Esophagus (tissue), 2 donors: ENCODE data around the gene HOXD1. TPM values are rescaled to one million over a fixed set of nuclear protein-coding genes. Genes with fewer than 3 reads are reported as not detected.

Source experiments
- H3K27ac ChIP-seq, 2 donors: one replicate each; pipeline ENCODE4 v1.5.1; 2013; ENCODE audit warnings: low read depth in 2 of 2, mild to moderate bottlenecking in 2 of 2, inconsistent platforms in 1 of 2, low read length in 1 of 2, moderate library complexity in 1 of 2
- H3K27me3 ChIP-seq, 2 donors: one replicate each; pipeline ENCODE4 v1.6.1; 2013; ENCODE audit warnings: low read length in 2 of 2, control low read depth in 1 of 2, mild to moderate bottlenecking in 1 of 2; ENCODE audit not compliant: insufficient read depth in 2 of 2, control insufficient read depth in 1 of 2
- H3K36me3 ChIP-seq, 2 donors: one replicate each; pipeline ENCODE4 v1.6.1; 2013; ENCODE audit warnings: low read length in 1 of 2; ENCODE audit not compliant: control insufficient read depth in 2 of 2, insufficient read depth in 2 of 2
- H3K4me1 ChIP-seq, 2 donors: one replicate each; pipeline ENCODE4 v1.6.1; 2013; ENCODE audit warnings: low read length in 1 of 2; ENCODE audit not compliant: control insufficient read depth in 2 of 2, insufficient read depth in 2 of 2
- H3K4me3 ChIP-seq, 2 donors: one replicate each; pipeline ENCODE4 v1.5.1; 2013; ENCODE audit warnings: low read length in 2 of 2, mild to moderate bottlenecking in 2 of 2, low read depth in 1 of 2, moderate library complexity in 1 of 2
- H3K9me3 ChIP-seq, 2 donors: one replicate each; pipeline ENCODE4 v1.6.1; 2013; ENCODE audit warnings: mild to moderate bottlenecking in 2 of 2, low read depth in 1 of 2, low read length in 1 of 2, moderate library complexity in 1 of 2; ENCODE audit not compliant: control insufficient read depth in 2 of 2, insufficient read depth in 1 of 2
- WGBS, 2 donors: extraction: QIAGEN DNeasy Blood & Tissue Kit; methylation state at CpG; one replicate each; pipeline ENCODE4 v1.1.7; 2013; 5-methylcytosine and 5-hydroxymethylcytosine counted together
- polyA plus RNA-seq, 2 donors: library from polyadenylated mRNA; stranded (reverse); fragments of 200-250 nt; gene quantifications; one replicate each; pipeline ENCODE4 v1.2.3, GENCODE V29; 2013
- donor health status: healthy with polysubstance abuse.
- donor health status: Bipolar disorder and iron deficiency.

The HOXD1 gene
- polyA plus RNA-seq, 2 donors, result 0.21 to 0.43 TPM

- Histone ChIP-seq H3K27me3 (no peaks in the 10 kb centered on the region), H3K9me3 (peaks cover 0 to 8% of the 10 kb centered on the region in 2 donors), H3K27ac (no peak overlapping the region), H3K36me3 (no peaks in the 10 kb centered on the region), H3K4me3 (no peak overlapping the region), H3K4me1 (no peaks in the 10 kb centered on the region)
Observed at GRCh38 chr2:176199902-176200301, 11.4 kb downstream of the HOXD1 start.

- H3K9me3 ChIP-seq, result peaks cover 0 to 8% of the 10 kb centered on the region in 2 donors
- no peak overlapping the region for H3K27ac ChIP-seq
- no peak overlapping the region for H3K4me3 ChIP-seq
- H3K27me3 ChIP-seq, result no peaks in the 10 kb centered on the region
- no peaks in the 10 kb centered on the region for H3K4me1 ChIP-seq
- H3K36me3 ChIP-seq, result no peaks in the 10 kb centered on the region
- WGBS, 2 donors, result 60 to 73% methylated on average over 21 of the region's 21 CpGs
Observed at GRCh38 chr2:176200971-176201370, 12.5 kb downstream of the HOXD1 start.

GRCh38 chr2:176202491-176202890 is 14.0 kb downstream of the HOXD1 start:
- no peaks in the 10 kb centered on the region for H3K4me1 ChIP-seq
- peaks cover 0 to 8% of the 10 kb centered on the region in 2 donors for H3K9me3 ChIP-seq
- H3K36me3 ChIP-seq, result no peaks in the 10 kb centered on the region
- H3K4me3 ChIP-seq, result no peak overlapping the region
- H3K27me3 ChIP-seq, result no peaks in the 10 kb centered on the region
- WGBS, 2 donors, result 76 to 80% methylated on average over 7 of the region's 7 CpGs
- no peak overlapping the region for H3K27ac ChIP-seq

GRCh38 chr2:176205126-176205525 is 16.7 kb downstream of the HOXD1 start:
- peaks cover 0 to 8% of the 10 kb centered on the region in 2 donors for H3K9me3 ChIP-seq
- no peak overlapping the region for H3K27ac ChIP-seq
- no peaks in the 10 kb centered on the region for H3K4me1 ChIP-seq
- no peaks in the 10 kb centered on the region for H3K36me3 ChIP-seq
- no peaks in the 10 kb centered on the region for H3K27me3 ChIP-seq
- WGBS, 2 donors, result 84 to 88% methylated on average over 1 of the region's 1 CpG
- H3K4me3 ChIP-seq, result no peak overlapping the region

GRCh38 chr2:176206136-176206535 is 17.7 kb downstream of the HOXD1 start:
- H3K4me3 ChIP-seq, result no peak overlapping the region
- no peaks in the 10 kb centered on the region for H3K4me1 ChIP-seq
- no peak overlapping the region for H3K27ac ChIP-seq
- 93 to 94% methylated on average over 2 of the region's 2 CpGs for WGBS, 2 donors
- H3K27me3 ChIP-seq, result no peaks in the 10 kb centered on the region
- no peaks in the 10 kb centered on the region for H3K36me3 ChIP-seq
- peaks cover 0 to 5% of the 10 kb centered on the region in 2 donors for H3K9me3 ChIP-seq

GRCh38 chr2:176206682-176207081 is 18.2 kb downstream of the HOXD1 start:
- Histone ChIP-seq H3K4me1 (no peaks in the 10 kb centered on the region), H3K27me3 (no peaks in the 10 kb centered on the region), H3K4me3 (no peak overlapping the region), H3K27ac (no peak overlapping the region), H3K9me3 (peaks cover 0 to 4% of the 10 kb centered on the region in 2 donors), H3K36me3 (no peaks in the 10 kb centered on the region)
- WGBS, 2 donors, result 46 to 56% methylated on average over 2 of the region's 2 CpGs

GRCh38 chr2:176211110-176211509 is 22.6 kb downstream of the HOXD1 start:
- H3K27ac ChIP-seq, result no peak overlapping the region
- no peak overlapping the region for H3K4me3 ChIP-seq
- no peaks in the 10 kb centered on the region for H3K4me1 ChIP-seq
- no peaks in the 10 kb centered on the region for H3K27me3 ChIP-seq
- H3K9me3 ChIP-seq, result no peaks in the 10 kb centered on the region
- 54 to 74% methylated on average over 1 of the region's 1 CpG for WGBS, 2 donors
- H3K36me3 ChIP-seq, result no peaks in the 10 kb centered on the region

- H3K4me3 ChIP-seq, result no peak overlapping the region
- no peaks in the 10 kb centered on the region for H3K36me3 ChIP-seq
- no peaks in the 10 kb centered on the region for H3K9me3 ChIP-seq
- H3K4me1 ChIP-seq, result no peaks in the 10 kb centered on the region
- no peak overlapping the region for H3K27ac ChIP-seq
- H3K27me3 ChIP-seq, result no peaks in the 10 kb centered on the region
Observed at GRCh38 chr2:176212276-176212675, 23.8 kb downstream of the HOXD1 start.

GRCh38 chr2:176213406-176213805 is 24.9 kb downstream of the HOXD1 start:
- no peak overlapping the region for H3K4me3 ChIP-seq
- H3K9me3 ChIP-seq, result no peaks in the 10 kb centered on the region
- WGBS, 2 donors, result 43 to 45% methylated on average over 1 of the region's 1 CpG
- no peaks in the 10 kb centered on the region for H3K36me3 ChIP-seq
- H3K27me3 ChIP-seq, result no peaks in the 10 kb centered on the region
- no peaks in the 10 kb centered on the region for H3K4me1 ChIP-seq
- H3K27ac ChIP-seq, result no peak overlapping the region

- no peaks in the 10 kb centered on the region for H3K4me1 ChIP-seq
- WGBS, 2 donors, result 75 to 76% methylated on average over 2 of the region's 2 CpGs
- no peaks in the 10 kb centered on the region for H3K36me3 ChIP-seq
- H3K9me3 ChIP-seq, result no peaks in the 10 kb centered on the region
- no peak overlapping the region for H3K4me3 ChIP-seq
- H3K27ac ChIP-seq, result no peak overlapping the region
- H3K27me3 ChIP-seq, result no peaks in the 10 kb centered on the region
Observed at GRCh38 chr2:176227874-176228273, 39.4 kb downstream of the HOXD1 start.
